ENCODE measurements around the gene DCUN1D4.

The DCUN1D4 gene

DNA sequence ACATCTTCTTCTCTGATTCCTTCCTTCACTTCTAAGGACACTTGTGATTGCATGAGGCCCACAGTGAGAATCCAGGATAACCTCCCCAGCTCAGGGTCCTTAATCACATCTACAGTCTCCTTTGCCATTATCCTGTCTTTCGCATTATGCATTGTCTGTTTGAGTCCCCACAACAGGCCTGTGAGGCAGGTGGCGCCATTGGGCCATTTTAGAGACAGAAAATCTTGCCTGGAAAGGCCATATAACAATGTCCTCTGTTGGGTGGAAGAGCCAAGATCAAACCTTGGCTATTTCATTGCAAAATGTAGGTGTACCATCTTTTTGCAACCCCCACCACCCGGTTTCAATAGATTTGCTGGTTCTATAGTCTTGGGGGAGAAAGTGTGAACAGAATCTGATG is 11.8 kb upstream of the DCUN1D4 start:
- H4K20me1 ChIP-seq (ENCODE audit: insufficient read depth): no peaks in the 10 kb centered on the region
- no peak overlapping the region for H3K9ac ChIP-seq

DNA sequence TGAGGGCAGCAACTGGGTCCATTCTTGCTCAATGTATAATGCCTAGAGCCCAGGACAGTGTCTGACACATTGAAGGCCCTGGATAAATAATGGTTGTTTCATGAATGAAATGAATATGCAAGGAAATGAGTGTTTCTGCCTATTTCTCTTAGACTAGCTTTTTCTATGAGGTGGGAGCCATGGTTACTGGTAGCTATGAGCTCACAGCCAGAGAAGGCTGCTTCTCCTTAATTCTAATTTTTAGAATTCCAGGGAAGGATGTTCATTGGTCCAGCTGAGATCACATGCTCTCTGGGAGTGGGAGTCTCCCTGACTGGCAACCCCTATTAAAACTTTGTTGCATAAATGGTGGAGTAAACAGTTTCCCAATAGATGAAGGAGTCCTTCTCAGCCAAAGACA is 9.7 kb upstream of the DCUN1D4 start:
- no peak for TF ChIP-seq CTCF (conservative IDR thresholded peaks at IDR 0.05; ENCODE audit: low read depth, low read length)

More for the DNA sequence above, 11.8 kb upstream of the DCUN1D4 start:
- no peaks in the 10 kb centered on the region; the same call in 1 of the 2 replicates for H3K36me3 ChIP-seq (ENCODE audit: insufficient read depth)
- H2AFZ ChIP-seq (ENCODE audit: low read depth): no peak overlapping the region
- no peak overlapping the region for H3K27ac ChIP-seq
- H3K27me3 ChIP-seq (ENCODE audit: insufficient read depth, low read depth): no peaks in the 10 kb centered on the region
- H3K4me3 ChIP-seq (IDR thresholded peaks at IDR 0.05; ENCODE audit: insufficient read depth, low read depth, low read length): no peak overlapping the region
- H3K79me2 ChIP-seq (ENCODE audit: insufficient read depth, low read depth): no peaks in the 10 kb centered on the region
- H3K4me2 ChIP-seq: no peak overlapping the region
- no peaks in the 10 kb centered on the region for H3K4me1 ChIP-seq (ENCODE audit: low read depth, poor library complexity, severe bottlenecking)
- TF ChIP-seq CTCF (conservative IDR thresholded peaks at IDR 0.05; ENCODE audit: low read depth, low read length): peak; percentile 75

GRCh38 chr4:51835079-51835478 is 7.9 kb upstream of the DCUN1D4 start:
- no peaks in the 10 kb centered on the region for H3K4me1 ChIP-seq (ENCODE audit: low read depth, poor library complexity, severe bottlenecking)
- H3K27ac ChIP-seq: no peak overlapping the region
- no peak overlapping the region for H3K9ac ChIP-seq
- H2AFZ ChIP-seq (ENCODE audit: low read depth): no peak overlapping the region
- no peaks in the 10 kb centered on the region for H3K27me3 ChIP-seq (ENCODE audit: insufficient read depth, low read depth)
- H3K36me3 ChIP-seq (ENCODE audit: insufficient read depth): no peaks in the 10 kb centered on the region
- no peak overlapping the region for H3K4me3 ChIP-seq (IDR thresholded peaks at IDR 0.05; ENCODE audit: insufficient read depth, low read depth, low read length)
- H4K20me1 ChIP-seq (ENCODE audit: insufficient read depth): no peaks in the 10 kb centered on the region
- no peaks in the 10 kb centered on the region for H3K79me2 ChIP-seq (ENCODE audit: insufficient read depth, low read depth)
- H3K4me2 ChIP-seq: no peak overlapping the region
- no peak for TF ChIP-seq CTCF (conservative IDR thresholded peaks at IDR 0.05; ENCODE audit: low read depth, low read length)

More for the DNA sequence above, 9.7 kb upstream of the DCUN1D4 start:
- H3K4me2 ChIP-seq: no peak overlapping the region
- no peaks in the 10 kb centered on the region for H4K20me1 ChIP-seq (ENCODE audit: insufficient read depth)
- H3K79me2 ChIP-seq (ENCODE audit: insufficient read depth, low read depth): no peaks in the 10 kb centered on the region
- no peak overlapping the region for H3K9ac ChIP-seq
- no peaks in the 10 kb centered on the region for H3K4me1 ChIP-seq (ENCODE audit: low read depth, poor library complexity, severe bottlenecking)
- H3K27ac ChIP-seq: no peak overlapping the region
- H3K4me3 ChIP-seq (IDR thresholded peaks at IDR 0.05; ENCODE audit: insufficient read depth, low read depth, low read length): no peak overlapping the region
- H3K36me3 ChIP-seq (ENCODE audit: insufficient read depth): no peaks in the 10 kb centered on the region
- H3K27me3 ChIP-seq (ENCODE audit: insufficient read depth, low read depth): no peaks in the 10 kb centered on the region
- no peak overlapping the region for H2AFZ ChIP-seq (ENCODE audit: low read depth)

DNA sequence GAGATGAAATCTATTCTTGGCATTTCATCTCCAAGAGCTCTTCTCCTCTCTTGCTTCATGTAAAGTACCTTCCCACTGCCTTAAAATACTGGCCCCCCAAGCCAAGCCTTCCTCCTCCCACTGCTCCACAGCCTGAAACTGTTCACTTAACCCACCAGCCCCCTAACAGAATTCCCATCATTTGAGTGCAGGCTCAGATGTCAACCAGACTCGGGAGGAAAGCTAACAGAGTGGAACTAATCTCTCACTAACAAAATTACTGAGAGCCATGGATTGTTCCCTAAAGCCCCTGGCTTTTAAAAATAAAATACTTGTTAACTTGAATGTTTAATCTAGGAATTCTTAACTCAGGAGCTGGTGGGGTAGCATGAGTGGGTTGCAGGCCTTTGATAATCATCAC is 7.1 kb upstream of the DCUN1D4 start:
- Histone ChIP-seq H3K27me3 (ENCODE audit: insufficient read depth, low read depth) (no peaks in the 10 kb centered on the region), H2AFZ (ENCODE audit: low read depth) (no peak overlapping the region), H3K27ac (no peak overlapping the region), H4K20me1 (ENCODE audit: insufficient read depth) (no peaks in the 10 kb centered on the region), H3K9ac (no peak overlapping the region), H3K36me3 (ENCODE audit: insufficient read depth) (no peaks in the 10 kb centered on the region), H3K4me1 (ENCODE audit: low read depth, poor library complexity, severe bottlenecking) (no peaks in the 10 kb centered on the region), H3K4me3 (IDR thresholded peaks at IDR 0.05; ENCODE audit: insufficient read depth, low read depth, low read length) (no peak overlapping the region), H3K4me2 (no peak overlapping the region), H3K79me2 (ENCODE audit: insufficient read depth, low read depth) (no peaks in the 10 kb centered on the region)
- no peak for TF ChIP-seq CTCF (conservative IDR thresholded peaks at IDR 0.05; ENCODE audit: low read depth, low read length)
